Limb (tissue), 2 donors: ENCODE measurements around the gene PLXND1.
"Not testable (repeated sequence)": the region's sequence is repeated elsewhere in the genome, so short reads cannot be mapped to it uniquely, and the experiment has no call there.

Experiments used
- DNase-seq, 2 donors: peaks; one replicate each; pipeline ENCODE4 v3.0.0-alpha.2; 2016; ENCODE audit errors: extremely low spot score in 2 of 2

Gene PLXND1

GRCh38 chr3:129529436-129530210 is 76.9 kb downstream of the PLXND1 start:
- DNase-seq, result no peak

- no peak for DNase-seq
Measured at GRCh38 chr3:129528589-129529100, 77.8 kb downstream of the PLXND1 start, which contains the start of gene RHO. TSS of gene RHO (plus strand) at chr3:129528639. CDS start at chr3:129528734, 95 bp downstream.

- DNase-seq, result no peak
Measured at GRCh38 chr3:129527262-129527661, 79.2 kb downstream of the PLXND1 start.

GRCh38 chr3:129526121-129526900 is 80.2 kb downstream of the PLXND1 start:
- no peak for DNase-seq

- no peak for DNase-seq
Measured at GRCh38 chr3:129525341-129525968, 81.0 kb downstream of the PLXND1 start.

- no peak for DNase-seq
Measured at GRCh38 chr3:129524081-129524480, 82.4 kb downstream of the PLXND1 start.

- no peak for DNase-seq
Measured at GRCh38 chr3:129522953-129523352, 83.5 kb downstream of the PLXND1 start.

- DNase-seq, result peak in 1 of 2 donors; percentile 39
Measured at GRCh38 chr3:129521611-129522010, 84.9 kb downstream of the PLXND1 start.

- DNase-seq, result no peak
Measured at GRCh38 chr3:129520960-129521359, 85.5 kb downstream of the PLXND1 start.

GRCh38 chr3:129519896-129520715 is 86.4 kb downstream of the PLXND1 start:
- DNase-seq, result no peak

- no peak for DNase-seq
Measured at GRCh38 chr3:129519449-129519848, 87.0 kb downstream of the PLXND1 start.

- DNase-seq, result no peak
Measured at GRCh38 chr3:129518581-129518980, 87.9 kb downstream of the PLXND1 start.

GRCh38 chr3:129518038-129518561 is 88.4 kb downstream of the PLXND1 start:
- DNase-seq, result no peak

GRCh38 chr3:129517516-129517915 is 89.0 kb downstream of the PLXND1 start:
- no peak for DNase-seq

GRCh38 chr3:129515821-129516432 is 90.5 kb downstream of the PLXND1 start:
- not testable (repeated sequence) for DNase-seq

GRCh38 chr3:129515108-129515820 is 91.2 kb downstream of the PLXND1 start:
- DNase-seq, result not testable (repeated sequence)

- no peak for DNase-seq
Measured at GRCh38 chr3:129514563-129514962, 91.9 kb downstream of the PLXND1 start.

GRCh38 chr3:129514110-129514509 is 92.4 kb downstream of the PLXND1 start:
- no peak for DNase-seq

- no peak for DNase-seq
Measured at GRCh38 chr3:129513705-129514104, 92.8 kb downstream of the PLXND1 start.

GRCh38 chr3:129512595-129512994 is 93.9 kb downstream of the PLXND1 start:
- DNase-seq, result no peak
